HG03064 (cell line): ENCODE measurements around the gene DOCK2.
"Not testable (repeated sequence)": the region's sequence is repeated elsewhere in the genome, so short reads cannot be mapped to it uniquely, and the experiment has no call there.

Source experiments
- ATAC-seq: cut with Tn5 transposase; IDR thresholded peaks from one replicate; pipeline ENCODE4 v1.9.1; 2021; ENCODE audit warnings: low read depth; ENCODE audit not compliant: unreplicated experiment

Gene DOCK2

GRCh38 chr5:170069512-170069911, 432.4 kb downstream of the DOCK2 start:
- no peak for ATAC-seq

GRCh38 chr5:170070556-170071412, 433.7 kb downstream of the DOCK2 start:
- no peak for ATAC-seq

- no peak for ATAC-seq
Measured at GRCh38 chr5:170071748-170072147, 434.7 kb downstream of the DOCK2 start.

- no peak for ATAC-seq
Measured at GRCh38 chr5:170075696-170076095, 438.6 kb downstream of the DOCK2 start.

GRCh38 chr5:170076211-170076610, 439.1 kb downstream of the DOCK2 start:
- no peak for ATAC-seq

GRCh38 chr5:170076739-170077138, 439.7 kb downstream of the DOCK2 start:
- ATAC-seq: no peak

GRCh38 chr5:170077526-170077925, 440.5 kb downstream of the DOCK2 start:
- no peak for ATAC-seq

GRCh38 chr5:170078458-170078857, 441.4 kb downstream of the DOCK2 start:
- no peak for ATAC-seq

- no peak for ATAC-seq
Measured at GRCh38 chr5:170078931-170079330, 441.9 kb downstream of the DOCK2 start.

GRCh38 chr5:170080217-170080616, 443.1 kb downstream of the DOCK2 start:
- no peak for ATAC-seq

- no peak for ATAC-seq
Measured at GRCh38 chr5:170080786-170081445, 443.8 kb downstream of the DOCK2 start.

GRCh38 chr5:170081616-170082015, 444.5 kb downstream of the DOCK2 start:
- no peak for ATAC-seq

- ATAC-seq: no peak
Measured at GRCh38 chr5:170082701-170083100, 445.6 kb downstream of the DOCK2 start.

- ATAC-seq: no peak
Measured at GRCh38 chr5:170087168-170087817, 450.2 kb downstream of the DOCK2 start.

- no peak for ATAC-seq
Measured at GRCh38 chr5:170092455-170093101, 455.5 kb downstream of the DOCK2 start.

- ATAC-seq: not testable (repeated sequence)
Measured at GRCh38 chr5:170094329-170094728, 457.3 kb downstream of the DOCK2 start.

GRCh38 chr5:170095646-170096045, 458.6 kb downstream of the DOCK2 start:
- ATAC-seq: no peak

- ATAC-seq: no peak
Measured at GRCh38 chr5:170097934-170098333, 460.9 kb downstream of the DOCK2 start.

- peak; percentile 57 for ATAC-seq
Measured at GRCh38 chr5:170100066-170100943, 463.2 kb downstream of the DOCK2 start.

- no peak for ATAC-seq
Measured at GRCh38 chr5:170103447-170103846, 466.4 kb downstream of the DOCK2 start.
